Measurements from ENCODE around the gene CASP5.

- no peak for TF ChIP-seq CTCF (IDR thresholded peaks at IDR 0.05 in 4 of 5, conservative IDR thresholded peaks at IDR 0.05 in 1 of 5)
- no peak for TF ChIP-seq POLR2A (IDR thresholded peaks at IDR 0.05)
Observed at GRCh38 chr11:104965735-104966134, 57.2 kb downstream of the CASP5 start.
